CD4-positive, alpha-beta T cell (primary cell): Measurements from ENCODE around the gene CORO1C. TPM values are rescaled to one million over a fixed set of nuclear protein-coding genes. Genes with fewer than 3 reads are reported as not detected.

ENCODE experiments used
- ATAC-seq: fragments of 200-7000 bp; cut with Tn5 transposase; one replicate; pipeline ENCODE4 v1.10.0; 2022; ENCODE audit warnings: mild to moderate bottlenecking; ENCODE audit not compliant: poor library complexity
- CTCF ChIA-PET: fragments of 350-600 bp; sonication (Branson Sonifier 250); formaldehyde crosslinking; loops from one replicate; lab custom pipeline; 2021; ENCODE audit warnings: antibody characterized with exemption, inconsistent platforms; lab: Charles Lee
- POLR2A ChIA-PET: fragments of 350-600 bp; sonication (Branson Sonifier 250); formaldehyde crosslinking; loops from one replicate; lab custom pipeline; 2021; ENCODE audit warnings: antibody characterized with exemption, inconsistent platforms; lab: Charles Lee
- DNase-seq, 14 experiments: peaks; one replicate each; pipeline ENCODE4 v3.0.0-alpha.2; 2013 to 2020; ENCODE audit warnings: mixed read lengths in 2 of 14
- H3K27ac ChIP-seq, 2 donors: one replicate each; pipeline versions ENCODE4 v1.5.1 to v1.7.0; 2013; ENCODE audit warnings: low read length in 2 of 2, low read depth in 1 of 2, mild to moderate bottlenecking in 1 of 2
- H3K27me3 ChIP-seq, 2 experiments: 1 replicate in 1 of 2; 2 replicates in 1 of 2; pipeline versions ENCODE4 v1.6.1 to v1.7.0; 2013; ENCODE audit warnings: low read length in 2 of 2, control low read depth in 1 of 2, mild to moderate bottlenecking in 1 of 2, moderate library complexity in 1 of 2; ENCODE audit not compliant: insufficient read depth in 2 of 2, control insufficient read depth in 1 of 2
- H3K36me3 ChIP-seq: one replicate; pipeline ENCODE4 v1.6.1; 2013; ENCODE audit warnings: low read length, control low read depth; ENCODE audit not compliant: insufficient read depth
- H3K4me1 ChIP-seq: one replicate; pipeline ENCODE4 v1.6.1; 2013; ENCODE audit warnings: low read length, control low read depth; ENCODE audit not compliant: insufficient read depth
- H3K4me3 ChIP-seq: one replicate; pipeline ENCODE4 v1.5.1; 2013; ENCODE audit warnings: mild to moderate bottlenecking, low read length, moderate library complexity
- H3K9me3 ChIP-seq, 2 experiments: 1 replicate in 1 of 2; 2 replicates in 1 of 2; pipeline versions ENCODE4 v1.6.1 to v1.7.0; 2013; ENCODE audit warnings: low read length in 2 of 2, mild to moderate bottlenecking in 2 of 2, control low read depth in 1 of 2, moderate library complexity in 1 of 2; ENCODE audit not compliant: control insufficient read depth in 1 of 2, insufficient read depth in 1 of 2
- H3K27ac Mint-ChIP-seq: one replicate; pipeline ENCODE4 v1.8.0; 2020; ENCODE audit warnings: mixed read lengths
- H3K27me3 Mint-ChIP-seq: one replicate; pipeline ENCODE4 v1.8.0; 2021; ENCODE audit warnings: mixed read lengths
- H3K36me3 Mint-ChIP-seq: one replicate; pipeline ENCODE4 v1.8.0; 2021; ENCODE audit warnings: low read depth, mixed read lengths
- H3K4me1 Mint-ChIP-seq: one replicate; pipeline ENCODE4 v1.8.0; 2021; ENCODE audit warnings: low read depth, mixed read lengths
- H3K4me3 Mint-ChIP-seq: one replicate; pipeline ENCODE4 v1.8.0; 2020; ENCODE audit warnings: mild to moderate bottlenecking, mixed read lengths
- H3K9me3 Mint-ChIP-seq: one replicate; pipeline ENCODE4 v1.8.0; 2020; ENCODE audit warnings: mixed read lengths
- CTCF ChIP-seq: fragments of 200-600 bp; IDR thresholded peaks from one replicate; pipeline ENCODE4 v1.8.0; 2022; ENCODE audit warnings: antibody characterized with exemption, mild to moderate bottlenecking
- intact Hi-C, 2 experiments: fragments of 100-400 bp; cut with DNase I in 1 of 2; cut with micrococcal nuclease in 1 of 2; formaldehyde crosslinking; loops; one replicate each; pipeline versions ENCODE4 v1.15.1 to v1.9.0; 2023 to 2025; cut with DNase I, micrococcal nuclease
- total RNA-seq, 174 experiments: library from RNA in 2 of 174; stranded (reverse) in 2 of 174; gene quantifications; one replicate each; pipeline ENCODE4 v1.2.3 and lab custom pipeline; 2021 to 2026

Gene CORO1C
- total RNA-seq, 2 experiments from 2014 or later = 6.7 to 7.4 TPM

DNA sequence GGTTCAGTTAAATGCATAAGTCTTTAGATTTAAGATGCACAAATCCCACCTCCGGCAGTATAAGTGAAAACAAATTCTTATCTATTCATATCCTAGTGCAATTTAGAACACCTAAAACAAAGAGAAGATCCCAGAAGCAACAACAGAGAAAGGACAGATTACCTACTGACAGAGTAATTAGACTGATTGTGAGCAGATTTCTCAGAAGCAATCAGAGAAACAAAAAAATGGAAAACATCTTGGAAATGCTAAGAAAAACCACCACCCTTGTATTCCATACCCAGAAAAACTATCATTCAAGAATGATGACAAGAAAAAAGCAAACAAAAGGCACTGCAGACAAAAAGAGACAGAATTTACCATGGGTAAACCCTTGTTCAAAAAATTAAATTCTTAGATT is 50.0 kb downstream of the CORO1C start:
- intact Hi-C loops = no loop called here
- Mint-ChIP-seq H3K4me1 (peaks cover 15% of the 10 kb centered on the region), H3K27me3 (no peaks in the 10 kb centered on the region), H3K4me3 (no peak overlapping the region), H3K36me3 (no peaks in the 10 kb centered on the region), H3K27ac (no peak overlapping the region), H3K9me3 (no peaks in the 10 kb centered on the region)
- ATAC-seq (no peak), DNase-seq (no peak)
- Histone ChIP-seq H3K4me1 (no peaks in the 10 kb centered on the region), H3K27me3 (no peaks in the 10 kb centered on the region), H3K36me3 (no peaks in the 10 kb centered on the region), H3K27ac (no peak overlapping the region), H3K9me3 (no peaks in the 10 kb centered on the region), H3K4me3 (no peak overlapping the region)
- ChIA-PET POLR2A (no interaction called here), CTCF (no interaction called here)
- TF ChIP-seq CTCF = no peak

- intact Hi-C loops = no loop called here
- H3K4me3 Mint-ChIP-seq = no peak overlapping the region
- POLR2A ChIA-PET = interaction anchor here (0.6 to 0.8 kb wide), 2 partner anchors 15 to 111 kb away, joined by 3 read pairs; no protein-coding TSS in a partner anchor
- H3K4me1 Mint-ChIP-seq = no peaks in the 10 kb centered on the region
- CTCF ChIA-PET = no interaction called here
- ATAC-seq = no peak
- no peaks in the 10 kb centered on the region for H3K9me3 ChIP-seq
- H3K9me3 Mint-ChIP-seq = no peaks in the 10 kb centered on the region
- no peak for DNase-seq
- TF ChIP-seq CTCF = no peak
- no peak overlapping the region for H3K27ac ChIP-seq
- no peaks in the 10 kb centered on the region for H3K27me3 Mint-ChIP-seq
- H3K27ac Mint-ChIP-seq = no peak overlapping the region
- no peak overlapping the region for H3K4me3 ChIP-seq
- peaks cover 9% of the 10 kb centered on the region for H3K36me3 Mint-ChIP-seq
- no peaks in the 10 kb centered on the region for H3K4me1 ChIP-seq
- no peaks in the 10 kb centered on the region for H3K36me3 ChIP-seq
- no peaks in the 10 kb centered on the region for H3K27me3 ChIP-seq
These were observed 52.1 kb downstream of the CORO1C start for GRCh38 chr12:108679106-108679681.

- H3K36me3 Mint-ChIP-seq = peaks cover 9% of the 10 kb centered on the region
- no peak for TF ChIP-seq CTCF
These were observed 53.1 kb downstream of the CORO1C start for GRCh38 chr12:108678104-108678730.

More at GRCh38 chr12:108678104-108678730, 53.1 kb downstream of the CORO1C start:
- DNase-seq = no peak
- Histone ChIP-seq H3K9me3 (no peaks in the 10 kb centered on the region), H3K4me3 (no peak overlapping the region), H3K27me3 (no peaks in the 10 kb centered on the region), H3K27ac (no peak overlapping the region), H3K36me3 (no peaks in the 10 kb centered on the region), H3K4me1 (no peaks in the 10 kb centered on the region)
- Mint-ChIP-seq H3K27me3 (no peaks in the 10 kb centered on the region), H3K4me1 (no peaks in the 10 kb centered on the region), H3K4me3 (no peak overlapping the region), H3K9me3 (no peaks in the 10 kb centered on the region), H3K27ac (no peak overlapping the region)
- intact Hi-C loops = no loop called here
- no peak for ATAC-seq
- ChIA-PET CTCF (no interaction called here), POLR2A (no interaction called here)
